Naive B cell (primary cell): ENCODE data around the gene MMP1. TPM values are rescaled to one million over a fixed set of nuclear protein-coding genes. Genes with fewer than 3 reads are reported as not detected.

Experiments used
- ATAC-seq, 2 donors: fragments of 150-1000 bp; cut with Tn5 transposase; 2 replicates each; pipeline ENCODE4 v1.10.0; 2021; ENCODE audit warnings: low read depth in 2 of 2, mild to moderate bottlenecking in 2 of 2, moderate library complexity in 2 of 2
- DNase-seq: peaks from one replicate; pipeline ENCODE4 v3.0.0; 2022
- H3K27ac Mint-ChIP-seq, 6 donors: one replicate each; pipeline ENCODE4 v1.8.0; 2020 to 2022; ENCODE audit warnings: mild to moderate bottlenecking in 6 of 6, mixed read lengths in 6 of 6, moderate library complexity in 5 of 6, inconsistent platforms in 2 of 6
- H3K27me3 Mint-ChIP-seq, 3 donors: one replicate each; pipeline ENCODE4 v1.8.0; 2021 to 2022; ENCODE audit warnings: mixed read lengths in 3 of 3, mild to moderate bottlenecking in 1 of 3
- H3K36me3 Mint-ChIP-seq, 2 donors: one replicate each; pipeline ENCODE4 v1.8.0; 2020 to 2022; ENCODE audit warnings: mixed read lengths in 2 of 2, inconsistent platforms in 1 of 2, mild to moderate bottlenecking in 1 of 2
- H3K4me1 Mint-ChIP-seq, 3 donors: one replicate each; pipeline ENCODE4 v1.8.0; 2020 to 2022; ENCODE audit warnings: mixed read lengths in 3 of 3, inconsistent platforms in 1 of 3, mild to moderate bottlenecking in 1 of 3, moderate library complexity in 1 of 3
- H3K4me3 Mint-ChIP-seq, 8 donors: one replicate each; pipeline ENCODE4 v1.8.0; 2020 to 2022; ENCODE audit warnings: mild to moderate bottlenecking in 8 of 8, mixed read lengths in 8 of 8, moderate library complexity in 8 of 8, inconsistent platforms in 2 of 8
- H3K9me3 Mint-ChIP-seq, 7 donors: one replicate each; pipeline ENCODE4 v1.8.0; 2020 to 2022; ENCODE audit warnings: mixed read lengths in 7 of 7, mild to moderate bottlenecking in 5 of 7, inconsistent platforms in 2 of 7, moderate library complexity in 1 of 7
- polyA plus RNA-seq, 6 donors: library from polyadenylated mRNA; unstranded; fragments of 300-500 nt; fragmentation: Illumina TruSeq; gene quantifications; one replicate each; pipeline ENCODE4 v1.2.3, GENCODE V29; 2021; ENCODE audit warnings: low read depth in 6 of 6

MMP1 gene
- polyA plus RNA-seq, 6 donors from 2014 or later = not detected

GRCh38 chr11:102794382-102794781 is 3.6 kb downstream of the MMP1 start:
- no peak overlapping the region for H3K27ac Mint-ChIP-seq
- ATAC-seq (peak; percentile 46 to 47), DNase-seq (no peak)
- no peaks in the 10 kb centered on the region for H3K4me1 Mint-ChIP-seq
- no peaks in the 10 kb centered on the region for H3K36me3 Mint-ChIP-seq
- peaks cover 0 to 14% (median 3%) of the 10 kb centered on the region in 3 donors for H3K27me3 Mint-ChIP-seq
- H3K4me3 Mint-ChIP-seq = no peak overlapping the region
- H3K9me3 Mint-ChIP-seq = no peaks in the 10 kb centered on the region

- H3K27ac Mint-ChIP-seq = no peak overlapping the region
- H3K36me3 Mint-ChIP-seq = no peaks in the 10 kb centered on the region
- ATAC-seq (no peak), DNase-seq (no peak)
- H3K9me3 Mint-ChIP-seq = no peaks in the 10 kb centered on the region
- H3K4me1 Mint-ChIP-seq = no peaks in the 10 kb centered on the region
- H3K4me3 Mint-ChIP-seq = no peak overlapping the region
- peaks cover 0 to 17% (median 0%) of the 10 kb centered on the region in 3 donors for H3K27me3 Mint-ChIP-seq
Observed at GRCh38 chr11:102793677-102794290, 4.2 kb downstream of the MMP1 start.

GRCh38 chr11:102792604-102793003 is 5.4 kb downstream of the MMP1 start:
- H3K4me1 Mint-ChIP-seq = no peaks in the 10 kb centered on the region
- ATAC-seq (no peak), DNase-seq (no peak)
- H3K27me3 Mint-ChIP-seq = peaks cover 0 to 20% (median 8%) of the 10 kb centered on the region in 3 donors
- no peaks in the 10 kb centered on the region for H3K36me3 Mint-ChIP-seq
- no peak overlapping the region for H3K27ac Mint-ChIP-seq
- no peak overlapping the region for H3K4me3 Mint-ChIP-seq
- no peaks in the 10 kb centered on the region for H3K9me3 Mint-ChIP-seq

GRCh38 chr11:102791271-102792036 is 6.5 kb downstream of the MMP1 start:
- H3K4me3 Mint-ChIP-seq = no peak overlapping the region
- H3K27me3 Mint-ChIP-seq = peaks cover 0 to 20% (median 8%) of the 10 kb centered on the region in 3 donors
- ATAC-seq = no peak
- no peak for DNase-seq
- no peaks in the 10 kb centered on the region for H3K9me3 Mint-ChIP-seq
- H3K36me3 Mint-ChIP-seq = no peaks in the 10 kb centered on the region
- no peak overlapping the region for H3K27ac Mint-ChIP-seq
- H3K4me1 Mint-ChIP-seq = no peaks in the 10 kb centered on the region

GRCh38 chr11:102788334-102788995 is 9.5 kb downstream of the MMP1 start:
- Mint-ChIP-seq H3K27me3 (peaks cover 0 to 20% (median 15%) of the 10 kb centered on the region in 3 donors), H3K36me3 (no peaks in the 10 kb centered on the region), H3K9me3 (peaks cover 0 to 4% (median 0%) of the 10 kb centered on the region in 7 donors), H3K27ac (no peak overlapping the region), H3K4me3 (no peak overlapping the region), H3K4me1 (no peaks in the 10 kb centered on the region)
- ATAC-seq = no peak
- no peak for DNase-seq

GRCh38 chr11:102784380-102784779 is 13.6 kb downstream of the MMP1 start:
- DNase-seq = no peak
- Mint-ChIP-seq H3K4me1 (no peaks in the 10 kb centered on the region), H3K4me3 (no peak overlapping the region), H3K27me3 (peaks cover 9 to 32% (median 27%) of the 10 kb centered on the region in 3 donors), H3K27ac (no peak overlapping the region), H3K36me3 (no peaks in the 10 kb centered on the region), H3K9me3 (peaks cover 0 to 4% (median 0%) of the 10 kb centered on the region in 7 donors)
- ATAC-seq = no peak

DNA sequence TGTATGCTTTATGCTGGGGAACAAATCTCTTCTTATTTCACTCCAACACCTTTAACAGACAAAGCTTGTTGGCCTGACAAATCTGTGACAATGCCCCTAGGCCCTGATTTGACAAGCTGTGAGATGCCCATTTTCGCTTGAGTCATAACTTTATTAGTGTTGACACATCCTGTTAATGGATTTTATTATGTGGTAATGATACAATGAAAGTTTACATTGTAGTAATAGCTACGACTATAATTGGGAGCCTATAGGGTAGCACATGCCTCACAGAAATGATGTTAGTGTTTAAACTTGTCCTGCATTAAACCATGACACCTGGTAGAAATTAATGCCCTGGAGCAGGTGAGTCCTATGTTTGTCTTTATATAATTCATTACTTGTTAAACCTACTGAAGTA is 14.2 kb downstream of the MMP1 start:
- Mint-ChIP-seq H3K36me3 (no peaks in the 10 kb centered on the region), H3K27me3 (peaks cover 9 to 32% (median 20%) of the 10 kb centered on the region in 3 donors), H3K4me1 (no peaks in the 10 kb centered on the region), H3K4me3 (no peak overlapping the region), H3K9me3 (peaks cover 0 to 4% (median 0%) of the 10 kb centered on the region in 7 donors), H3K27ac (no peak overlapping the region)
- no peak for ATAC-seq
- no peak for DNase-seq

- H3K36me3 Mint-ChIP-seq = no peaks in the 10 kb centered on the region
- ATAC-seq (no peak), DNase-seq (no peak)
- no peak overlapping the region for H3K27ac Mint-ChIP-seq
- no peaks in the 10 kb centered on the region for H3K4me1 Mint-ChIP-seq
- peaks cover 9 to 27% (median 18%) of the 10 kb centered on the region in 3 donors for H3K27me3 Mint-ChIP-seq
- no peak overlapping the region for H3K4me3 Mint-ChIP-seq
- H3K9me3 Mint-ChIP-seq = peaks cover 0 to 4% (median 0%) of the 10 kb centered on the region in 7 donors
Observed at GRCh38 chr11:102783016-102783415, 14.9 kb downstream of the MMP1 start.

GRCh38 chr11:102781676-102782075 is 16.3 kb downstream of the MMP1 start:
- H3K36me3 Mint-ChIP-seq = no peaks in the 10 kb centered on the region
- peaks cover 0 to 4% (median 0%) of the 10 kb centered on the region in 7 donors for H3K9me3 Mint-ChIP-seq
- no peak overlapping the region for H3K4me3 Mint-ChIP-seq

GRCh38 chr11:102780491-102780918 is 17.5 kb downstream of the MMP1 start, which contains the start of gene MMP10:
MMP10 (minus strand) TSS chr11:102780628; CDS start chr11:102780591, 37 bp downstream.
- Mint-ChIP-seq H3K27ac (no peak within 1 kb of the TSS), H3K36me3 (no peaks in the 10 kb centered on the region), H3K27me3 (peaks cover 14 to 23% (median 18%) of the 10 kb centered on the region in 3 donors), H3K9me3 (peaks cover 0 to 4% (median 0%) of the 10 kb centered on the region in 7 donors), H3K4me3 (no peak within 1 kb of the TSS), H3K4me1 (no peaks in the 10 kb centered on the region)
- ATAC-seq (no peak), DNase-seq (no peak)

More at GRCh38 chr11:102781676-102782075, 16.3 kb downstream of the MMP1 start:
- no peaks in the 10 kb centered on the region for H3K4me1 Mint-ChIP-seq
- H3K27ac Mint-ChIP-seq = no peak overlapping the region
- ATAC-seq (no peak), DNase-seq (no peak)
- peaks cover 12 to 23% (median 14%) of the 10 kb centered on the region in 3 donors for H3K27me3 Mint-ChIP-seq

DNA sequence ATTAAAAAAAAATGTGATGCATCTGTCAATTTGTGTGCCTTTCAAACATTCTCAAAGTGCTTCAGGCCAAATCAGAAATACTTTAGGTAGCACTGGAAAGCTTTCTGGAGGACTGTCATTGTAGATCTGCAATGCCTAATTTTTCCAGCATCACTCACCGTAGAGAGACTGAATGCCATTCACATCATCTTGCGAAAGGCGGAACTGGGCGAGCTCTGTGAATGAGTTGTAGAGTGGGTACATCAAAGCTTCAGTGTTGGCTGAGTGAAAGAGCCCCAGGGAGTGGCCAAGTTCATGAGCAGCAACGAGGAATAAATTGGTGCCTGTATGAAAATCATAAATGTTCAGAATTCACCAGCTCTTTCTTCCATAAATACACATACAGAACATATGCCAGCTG is 21.5 kb downstream of the MMP1 start:
- Mint-ChIP-seq H3K9me3 (no peaks in the 10 kb centered on the region), H3K4me1 (no peaks in the 10 kb centered on the region), H3K27me3 (peaks cover 6 to 17% (median 9%) of the 10 kb centered on the region in 3 donors), H3K27ac (peak overlapping the region in 1 of 6 donors; percentile 64), H3K4me3 (no peak overlapping the region), H3K36me3 (no peaks in the 10 kb centered on the region)
- DNase-seq (no peak), ATAC-seq (no peak)

- Mint-ChIP-seq H3K4me3 (no peak overlapping the region), H3K36me3 (no peaks in the 10 kb centered on the region), H3K4me1 (no peaks in the 10 kb centered on the region), H3K27ac (no peak overlapping the region), H3K27me3 (peaks cover 9 to 28% (median 13%) of the 10 kb centered on the region in 3 donors), H3K9me3 (peaks cover 0 to 5% (median 0%) of the 10 kb centered on the region in 7 donors)
- no peak for DNase-seq
- ATAC-seq = no peak
Observed at GRCh38 chr11:102773386-102773785, 24.6 kb downstream of the MMP1 start.

DNA sequence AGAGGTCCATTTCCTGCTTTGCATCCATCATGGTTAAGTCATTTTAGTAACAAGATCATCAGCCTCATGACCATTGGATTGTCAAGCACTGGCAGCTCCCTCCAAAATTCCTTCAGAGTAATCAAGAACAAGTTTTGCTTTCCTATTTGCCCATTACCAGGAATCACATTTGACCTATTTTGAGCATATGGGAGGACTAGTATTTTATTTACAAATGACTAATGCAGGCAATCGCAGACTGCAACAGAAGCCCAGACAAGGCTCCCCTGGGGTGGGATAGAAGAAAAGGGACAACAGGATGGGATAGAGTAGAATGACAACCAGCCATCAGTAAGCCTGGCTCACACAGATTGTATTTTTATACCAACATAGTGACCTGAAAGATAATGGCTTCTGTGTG is 26.6 kb downstream of the MMP1 start:
- Mint-ChIP-seq H3K9me3 (peaks cover 0 to 5% (median 0%) of the 10 kb centered on the region in 7 donors), H3K27ac (no peak overlapping the region), H3K36me3 (no peaks in the 10 kb centered on the region), H3K4me3 (no peak overlapping the region), H3K27me3 (peaks cover 9 to 29% (median 16%) of the 10 kb centered on the region in 3 donors), H3K4me1 (no peaks in the 10 kb centered on the region)
- ATAC-seq (no peak), DNase-seq (no peak)
